ENCODE results near the gene ADCY4.

The ADCY4 gene

DNA sequence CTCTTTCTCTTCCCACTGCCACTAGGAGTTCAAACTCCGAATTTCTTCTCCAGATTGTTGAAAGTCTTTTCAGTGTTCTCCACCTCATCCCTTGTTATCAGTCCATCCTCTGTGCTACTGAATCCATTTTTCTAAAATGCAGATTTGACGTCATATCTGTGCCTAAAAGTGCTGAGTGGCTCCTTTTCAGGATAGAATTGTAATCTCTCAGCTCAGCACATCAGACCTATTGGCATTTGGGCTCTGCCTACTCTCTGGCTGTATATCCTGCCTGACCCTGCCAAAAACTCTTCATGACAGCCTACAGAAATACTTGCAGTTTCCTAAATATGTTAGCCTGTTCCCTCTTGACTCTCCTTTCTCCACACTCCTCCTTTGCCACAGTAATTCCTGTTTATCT is 62.4 kb downstream of the ADCY4 start:
- DNase-seq (ENCODE audit: low spot score) = no peak

- no peak for DNase-seq (ENCODE audit: low spot score)
Measured at GRCh38 chr14:24271834-24272263, 63.0 kb downstream of the ADCY4 start.

DNA sequence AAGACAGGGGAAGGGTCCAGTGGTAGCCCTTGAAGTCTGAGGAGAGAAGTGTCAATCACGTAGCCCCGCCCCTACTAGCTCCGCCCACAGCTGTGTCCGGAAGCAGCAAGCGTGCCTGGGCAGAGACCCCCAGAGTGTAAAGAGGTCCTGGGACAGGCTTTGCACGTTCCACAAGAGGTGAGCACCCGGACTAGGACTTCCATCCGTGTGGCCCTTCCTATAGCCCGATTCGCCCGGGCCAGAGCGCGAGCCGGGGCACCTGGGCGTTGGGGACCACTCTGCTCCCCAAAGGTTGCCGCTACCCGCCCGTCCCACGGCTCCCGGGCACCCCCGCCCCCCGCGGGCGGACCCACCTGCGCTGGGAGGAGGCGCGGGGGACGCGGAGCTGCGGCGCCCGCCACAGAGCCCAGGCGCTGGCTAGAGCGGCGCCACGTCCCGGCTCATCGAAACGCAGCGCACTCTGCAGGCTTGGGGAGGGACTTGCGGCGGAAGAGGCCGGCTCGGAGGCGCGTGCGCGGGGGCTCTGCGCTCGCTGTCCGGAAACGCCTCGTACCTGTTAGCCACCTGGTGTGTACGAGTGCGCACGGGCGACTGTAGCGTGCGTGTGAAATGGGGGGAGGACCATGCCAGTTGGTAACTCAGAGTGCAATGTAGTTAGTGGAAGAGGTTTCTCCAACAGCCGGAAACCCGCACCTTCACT is 63.6 kb downstream of the ADCY4 start, which contains the start of gene RABGGTA:
RABGGTA (minus strand) TSS at position 464 of the 700 bp plus-strand sequence. CDS start 482 bp downstream, outside the sequence.
- peak; percentile 93 for DNase-seq (ENCODE audit: low spot score)

- no peak for DNase-seq (ENCODE audit: low spot score)
Measured at GRCh38 chr14:24270537-24271133, 64.2 kb downstream of the ADCY4 start.

- DNase-seq (ENCODE audit: low spot score) = no peak
Measured at GRCh38 chr14:24269910-24270536, 64.8 kb downstream of the ADCY4 start.

DNA sequence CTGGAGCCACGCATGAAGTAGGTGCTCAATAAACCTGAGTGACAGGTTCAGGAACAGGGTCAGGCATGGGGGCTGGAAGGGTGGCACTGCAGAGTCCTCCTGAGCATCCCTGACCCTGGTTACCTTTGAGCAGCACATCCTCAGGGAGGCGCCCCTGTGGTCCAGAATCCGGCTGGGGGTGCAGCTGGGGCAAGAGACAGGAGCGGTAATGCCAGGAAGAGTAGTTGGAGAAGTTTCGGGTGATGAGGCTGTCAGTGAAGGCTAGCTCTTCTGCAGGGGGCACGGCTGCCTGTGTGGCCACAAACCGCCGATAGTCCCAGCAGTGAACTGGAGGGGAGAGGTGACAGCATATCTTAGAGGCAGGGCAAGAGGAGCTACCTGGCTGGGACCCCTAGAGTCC is 65.5 kb downstream of the ADCY4 start:
- DNase-seq (ENCODE audit: low spot score) = no peak
